Measurements from ENCODE around the gene MAD2L1BP.

- TF ChIP-seq CTCF (optimal IDR thresholded peaks at IDR 0.05 in 1 of 3, IDR thresholded peaks at IDR 0.05 in 1 of 3, conservative IDR thresholded peaks at IDR 0.05 in 1 of 3; ENCODE audit: extremely low read depth in 1 of 3, insufficient read depth in 2 of 3, low read length in 3 of 3) (no peak), EZH2 (IDR thresholded peaks at IDR 0.05; ENCODE audit: low read length) (no peak)
Measured at GRCh38 chr6:43644940-43645612, 9.4 kb downstream of the MAD2L1BP start, which contains the start of gene RSPH9.

Measured in keratinocyte (primary cell).